GM20000 (cell line): Measurements from ENCODE around the gene SCAND1.

Source experiments
- DNase-seq: peaks from one replicate; pipeline ENCODE4 v3.0.0; 2012; ENCODE audit warnings: low spot score
- TF ChIP-seq, protein P1 (sequence below): IDR thresholded peaks from 2 replicates; pipeline ENCODE4 v1.5.1; 2012; ENCODE audit warnings: mild to moderate bottlenecking, control low read depth; ENCODE audit errors: extremely low read depth, missing control alignments

SCAND1 gene

DNA sequence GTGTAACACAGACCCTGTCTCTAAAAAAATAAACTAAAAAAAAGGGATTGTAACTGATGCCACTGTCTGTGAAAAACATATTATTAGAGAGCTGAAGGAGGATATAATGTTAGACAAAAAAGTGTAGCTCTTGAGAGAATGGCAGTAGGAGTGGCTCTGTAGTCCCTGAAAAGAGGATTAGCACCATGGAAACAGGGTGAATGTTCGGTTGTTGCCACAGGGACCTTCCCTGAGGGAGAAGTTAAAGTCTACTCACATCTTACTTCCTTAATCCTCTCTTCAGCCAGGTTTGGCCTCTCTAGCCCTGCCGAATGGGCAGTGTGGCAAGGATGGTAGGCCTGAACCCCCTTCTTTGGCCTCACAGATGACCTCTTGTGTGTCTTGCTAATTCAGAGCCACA, 12.1 kb downstream of the SCAND1 start:
- TF ChIP-seq, protein P1, sequence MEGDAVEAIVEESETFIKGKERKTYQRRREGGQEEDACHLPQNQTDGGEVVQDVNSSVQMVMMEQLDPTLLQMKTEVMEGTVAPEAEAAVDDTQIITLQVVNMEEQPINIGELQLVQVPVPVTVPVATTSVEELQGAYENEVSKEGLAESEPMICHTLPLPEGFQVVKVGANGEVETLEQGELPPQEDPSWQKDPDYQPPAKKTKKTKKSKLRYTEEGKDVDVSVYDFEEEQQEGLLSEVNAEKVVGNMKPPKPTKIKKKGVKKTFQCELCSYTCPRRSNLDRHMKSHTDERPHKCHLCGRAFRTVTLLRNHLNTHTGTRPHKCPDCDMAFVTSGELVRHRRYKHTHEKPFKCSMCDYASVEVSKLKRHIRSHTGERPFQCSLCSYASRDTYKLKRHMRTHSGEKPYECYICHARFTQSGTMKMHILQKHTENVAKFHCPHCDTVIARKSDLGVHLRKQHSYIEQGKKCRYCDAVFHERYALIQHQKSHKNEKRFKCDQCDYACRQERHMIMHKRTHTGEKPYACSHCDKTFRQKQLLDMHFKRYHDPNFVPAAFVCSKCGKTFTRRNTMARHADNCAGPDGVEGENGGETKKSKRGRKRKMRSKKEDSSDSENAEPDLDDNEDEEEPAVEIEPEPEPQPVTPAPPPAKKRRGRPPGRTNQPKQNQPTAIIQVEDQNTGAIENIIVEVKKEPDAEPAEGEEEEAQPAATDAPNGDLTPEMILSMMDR: no peak
- no peak for DNase-seq

DNA sequence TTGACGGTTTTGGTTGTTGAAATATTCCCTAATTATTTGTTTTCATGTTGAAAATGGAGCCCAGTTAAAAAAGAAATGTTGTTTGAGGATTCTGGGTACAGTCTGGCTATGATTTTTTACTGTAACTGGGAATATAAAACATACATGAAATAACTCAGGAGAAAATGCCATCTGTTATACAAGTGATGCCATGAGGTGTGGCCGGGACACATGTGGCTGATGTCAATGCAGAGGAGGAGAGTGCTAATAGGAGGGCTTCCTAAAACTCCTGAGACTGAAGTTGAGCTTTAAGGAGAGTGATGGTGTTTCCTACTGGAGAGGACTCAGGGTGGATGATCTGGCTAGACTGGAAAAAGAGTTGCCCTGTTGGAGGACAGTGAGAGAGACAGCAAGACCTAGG, 12.7 kb downstream of the SCAND1 start:
- DNase-seq: no peak
- TF ChIP-seq, protein P1: no peak

DNA sequence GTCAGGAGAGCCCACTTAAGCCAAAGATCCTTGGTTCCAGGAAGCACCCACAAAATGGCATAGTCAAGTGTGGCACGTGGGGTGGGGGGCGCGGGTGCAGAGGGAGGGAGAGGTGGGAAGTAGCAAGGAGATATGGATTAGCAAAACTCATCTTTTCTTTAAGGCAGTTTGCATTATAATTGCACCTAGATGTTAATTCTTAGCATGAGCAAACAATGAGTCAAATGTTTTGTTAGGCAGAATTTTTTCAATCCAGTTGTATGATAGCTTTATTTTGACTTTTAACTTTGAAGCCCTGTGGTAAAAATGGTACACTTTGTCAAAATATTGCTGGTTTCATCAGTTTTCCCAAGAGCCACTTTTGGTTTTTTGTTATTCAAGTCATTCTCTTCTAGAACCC, 15.0 kb downstream of the SCAND1 start:
- TF ChIP-seq, protein P1: no peak
- DNase-seq: no peak

DNA sequence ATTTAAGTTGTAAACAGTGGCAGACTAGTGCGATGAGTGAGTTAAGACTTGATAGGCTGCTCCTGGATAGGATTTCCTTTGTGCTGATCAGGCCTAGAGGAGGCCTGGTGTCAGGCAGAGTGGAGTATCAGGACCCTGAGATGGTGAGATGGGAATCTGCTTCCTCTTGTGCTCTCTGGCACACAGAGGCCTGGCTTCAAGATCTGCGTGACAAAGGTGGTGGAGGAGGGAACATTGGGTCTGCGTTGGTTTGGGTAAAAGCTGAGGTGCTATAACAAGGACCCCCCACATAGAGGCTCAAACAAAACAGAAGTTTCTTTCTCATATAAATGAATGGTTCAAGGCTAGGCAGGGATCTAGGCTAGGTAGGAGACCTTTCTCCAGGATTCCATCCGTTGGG, 20.3 kb downstream of the SCAND1 start:
- no peak for DNase-seq
- TF ChIP-seq, protein P1: no peak

DNA sequence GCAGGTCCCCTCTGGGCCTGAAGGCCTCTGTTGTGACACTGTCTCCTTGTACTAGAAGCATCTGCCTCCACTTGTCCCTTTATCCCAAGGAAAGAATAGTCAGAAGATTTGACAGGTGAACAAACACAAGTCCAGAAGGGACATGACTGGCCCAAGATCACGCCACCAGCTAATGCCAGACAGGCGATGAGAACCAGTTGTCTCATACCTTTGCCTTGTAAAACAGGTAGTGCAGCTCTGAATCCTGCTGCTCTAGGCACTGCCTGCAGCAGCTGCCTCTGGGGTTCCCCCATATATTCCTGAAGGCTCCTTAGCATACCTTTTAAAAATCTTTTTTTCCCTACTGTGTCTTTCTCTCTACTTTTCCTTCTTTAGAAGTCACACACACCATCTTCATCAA, 25.0 kb downstream of the SCAND1 start:
- no peak for DNase-seq
- TF ChIP-seq, protein P1: no peak

DNA sequence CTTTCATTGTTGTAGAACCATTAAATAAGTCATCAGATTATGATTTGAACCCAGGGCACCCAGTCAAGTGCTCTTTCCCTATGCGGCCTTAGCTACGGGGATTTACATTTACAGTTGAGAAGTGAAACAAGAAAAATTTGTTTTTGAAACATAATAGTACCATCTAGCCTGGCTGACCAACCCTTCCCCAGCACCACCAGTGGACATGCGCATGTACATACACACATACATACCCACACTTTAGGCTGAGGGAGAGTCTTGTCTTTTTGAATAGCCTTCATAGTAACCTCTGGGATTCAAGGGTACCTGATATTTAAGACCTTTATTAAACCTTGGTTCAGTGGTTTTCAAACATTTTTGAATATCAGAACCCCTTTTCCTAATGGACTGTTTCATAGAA, 33.8 kb downstream of the SCAND1 start:
- TF ChIP-seq, protein P1: no peak
- DNase-seq: no peak

DNA sequence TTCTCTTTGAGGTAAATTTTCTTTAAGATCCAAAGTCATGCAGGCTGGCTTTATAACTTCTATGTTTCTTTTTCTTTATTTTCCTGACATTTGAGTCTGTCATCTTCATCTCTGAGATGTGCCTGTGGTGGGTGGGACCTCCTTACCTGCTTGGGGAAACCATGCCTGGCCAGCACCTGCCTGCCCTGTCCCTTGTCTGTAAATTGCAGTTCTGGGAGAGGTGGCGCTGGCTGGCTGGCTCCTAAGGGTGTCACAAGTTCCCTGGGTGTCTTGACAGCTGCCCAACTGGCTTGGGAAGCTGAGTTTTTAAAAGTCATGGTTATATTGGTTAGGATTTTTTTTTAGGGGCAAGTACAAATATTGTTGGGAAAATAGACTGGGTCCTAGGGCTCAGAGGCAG, 36.3 kb downstream of the SCAND1 start:
- DNase-seq: no peak
- TF ChIP-seq, protein P1: no peak
